Panc1 (cell line): Measurements from ENCODE around the gene DES.

Source experiments
- CTCF ChIP-seq: fragments of 450-650 bp; IDR thresholded peaks from 2 replicates; pipeline ENCODE4 v1.5.1; 2017; ENCODE audit warnings: mild to moderate bottlenecking
- POLR2AphosphoS5 ChIP-seq: IDR thresholded peaks from 2 replicates; pipeline ENCODE4 v1.6.1; 2012; ENCODE audit warnings: mild to moderate bottlenecking, low read depth, low read length, moderate library complexity
- SIN3A ChIP-seq: IDR thresholded peaks from 2 replicates; pipeline ENCODE4 v1.6.1; 2012; ENCODE audit warnings: low read depth, mild to moderate bottlenecking, low read length, moderate library complexity, borderline replicate concordance; ENCODE audit not compliant: insufficient read depth

GRCh38 chr2:219423652-219424377, 5.6 kb downstream of the DES start:
- no peak for TF ChIP-seq CTCF
- TF ChIP-seq SIN3A = no peak
- TF ChIP-seq POLR2AphosphoS5 = no peak
